ENCODE data around the gene HUNK.

- TF ChIP-seq TAF1 (IDR thresholded peaks at IDR 0.05; ENCODE audit: borderline replicate concordance, insufficient read depth, low read length) (no peak), POLR2AphosphoS5 (IDR thresholded peaks at IDR 0.05; ENCODE audit: low read depth, low read length) (no peak), SIN3A (IDR thresholded peaks at IDR 0.05; ENCODE audit: borderline replicate concordance, insufficient read depth, low read length) (no peak)
These were observed 50.1 kb downstream of the HUNK start for GRCh38 chr21:31922881-31923280.
